Frontal cortex (tissue), 4 donors: ENCODE results near the gene PON2. TPM values are rescaled to one million over a fixed set of nuclear protein-coding genes. Genes with fewer than 3 reads are reported as not detected.
"Not testable (repeated sequence)": the region's sequence is repeated elsewhere in the genome, so short reads cannot be mapped to it uniquely, and the experiment has no call there.

Experiments used
- DNase-seq, 2 donors: peaks; one replicate each; pipeline ENCODE4 v3.0.0; 2012; ENCODE audit warnings: low spot score in 2 of 2
- FAIRE-seq: peaks from 2 replicates; lab custom pipeline; 2012; peaks lifted over from hg19 to GRCh38; lab: Jason Lieb, UNC
- total RNA-seq: library from RNA; depleted of rRNA; stranded (reverse); fragments of >200 nt; gene quantifications from one replicate; pipeline ENCODE4 v1.2.3, GENCODE V29; 2014
- donor health status: control.
- donor health status: control.
- donor health status: control.

The PON2 gene
- total RNA-seq: 45.7 TPM

GRCh38 chr7:95434557-95435421 is at the start of gene PON2:
Gene PON2 (minus strand): TSS chr7:95435028. CDS start chr7:95434951, 77 bp downstream.
- peak; percentile 68 to 75 for DNase-seq
- FAIRE-seq: no peak

- DNase-seq (no peak), FAIRE-seq (no peak)
These were observed 47.6 kb upstream of the PON2 start for GRCh38 chr7:95482424-95482823.

GRCh38 chr7:95481271-95482165 is 46.7 kb upstream of the PON2 start:
- no peak for FAIRE-seq
- no peak for DNase-seq

GRCh38 chr7:95479992-95480624 is 45.3 kb upstream of the PON2 start:
- DNase-seq: no peak
- FAIRE-seq: no peak

GRCh38 chr7:95478272-95479037 is 43.6 kb upstream of the PON2 start:
- FAIRE-seq: no peak
- peak in 1 of 2 donors; percentile 8 for DNase-seq

- peak; percentile 97 for FAIRE-seq
- peak; percentile 28 to 42 for DNase-seq
These were observed 42.2 kb upstream of the PON2 start for GRCh38 chr7:95476904-95477594.

- no peak for DNase-seq
- no peak for FAIRE-seq
These were observed 41.4 kb upstream of the PON2 start for GRCh38 chr7:95476072-95476847.

- FAIRE-seq: no peak
These were observed 38.6 kb upstream of the PON2 start for GRCh38 chr7:95473276-95473985.

GRCh38 chr7:95472581-95473161 is 37.8 kb upstream of the PON2 start:
- DNase-seq (no peak), FAIRE-seq (no peak)

More at GRCh38 chr7:95473276-95473985, 38.6 kb upstream of the PON2 start:
- DNase-seq: no peak

- FAIRE-seq (no peak), DNase-seq (no peak)
These were observed 36.2 kb upstream of the PON2 start for GRCh38 chr7:95471071-95471470.

GRCh38 chr7:95470452-95470851 is 35.6 kb upstream of the PON2 start:
- DNase-seq: no peak
- FAIRE-seq: no peak

GRCh38 chr7:95469848-95470247 is 35.0 kb upstream of the PON2 start:
- FAIRE-seq (no peak), DNase-seq (no peak)

- DNase-seq (no peak), FAIRE-seq (no peak)
These were observed 34.4 kb upstream of the PON2 start for GRCh38 chr7:95469187-95469586.

- FAIRE-seq (no peak), DNase-seq (no peak)
These were observed 33.2 kb upstream of the PON2 start for GRCh38 chr7:95467912-95468607.

GRCh38 chr7:95460653-95461052 is 25.8 kb upstream of the PON2 start:
- FAIRE-seq, DNase-seq: not testable (repeated sequence)

GRCh38 chr7:95457947-95458346 is 23.1 kb upstream of the PON2 start:
- no peak for DNase-seq
- FAIRE-seq: no peak
